A549 (cell line): ENCODE data around the gene TPO. TPM values are rescaled to one million over a fixed set of nuclear protein-coding genes. Genes with fewer than 3 reads are reported as not detected.

Experiments used
- ATAC-seq, 2 experiments: fragments of 200-7000 bp in 1 of 2; fragments of >200 bp in 1 of 2; cut with Nextera tagmentation in 1 of 2; cut with Tn5 transposase in 1 of 2; 3 replicates each; pipeline versions ENCODE4 v1.8.0 to v1.9.1; 2018 to 2020; ENCODE audit warnings: mild to moderate bottlenecking in 1 of 2, moderate library complexity in 1 of 2
- CTCF ChIA-PET: fragments of 300-600 bp; sonication (Branson Sonifier 250); formaldehyde crosslinking; extraction: SDS; loops from one replicate; lab custom pipeline; 2021; ENCODE audit warnings: antibody characterized with exemption, inconsistent platforms; lab: Yijun Ruan, JAX
- POLR2A ChIA-PET: fragments of 350-600 bp; formaldehyde crosslinking; extraction: SDS; loops from one replicate; lab custom pipeline; 2021; ENCODE audit warnings: antibody characterized with exemption, inconsistent platforms; lab: Yijun Ruan, JAX
- DNase-seq, 2 experiments: peaks; one replicate each; pipeline versions ENCODE4 v3.0.0 to v3.0.0-alpha.2; 2011 to 2016; ENCODE audit warnings: low read depth in 1 of 2, low spot score in 1 of 2
- FAIRE-seq: peaks from 2 replicates; lab custom pipeline; 2011; peaks lifted over from hg19 to GRCh38; lab: Jason Lieb, UNC
- H3K27ac ChIP-seq, 2 experiments: fragments of >200 bp; sonication (Bioruptor Twin); formaldehyde crosslinking; 3 replicates each; pipeline ENCODE4 v1.5.1; 2016 to 2017
- H3K4me1 ChIP-seq: fragments of >200 bp; sonication (Bioruptor Twin); formaldehyde crosslinking; 3 replicates; pipeline ENCODE4 v1.6.1; 2016
- H3K4me2 ChIP-seq: fragments of >200 bp; sonication (Bioruptor Twin); formaldehyde crosslinking; 3 replicates; pipeline ENCODE4 v1.6.1; 2016
- H3K4me3 ChIP-seq: fragments of >200 bp; sonication (Bioruptor Twin); formaldehyde crosslinking; 3 replicates; pipeline ENCODE4 v1.5.1; 2016
- H3K9me3 ChIP-seq: fragments of >200 bp; sonication (Bioruptor Twin); formaldehyde crosslinking; 3 replicates; pipeline ENCODE4 v1.6.1; 2016
- CHD4 ChIP-seq: fragments of 200-600 bp; sonication (generic); IDR thresholded peaks from 2 replicates; pipeline ENCODE4 v1.6.1; 2016; ENCODE audit warnings: antibody characterized with exemption, mild to moderate bottlenecking, borderline replicate concordance
- EHMT2 ChIP-seq: fragments of 200-600 bp; sonication (generic); IDR thresholded peaks from 2 replicates; pipeline ENCODE4 v1.6.1; 2016; ENCODE audit warnings: antibody characterized with exemption, low read depth, mild to moderate bottlenecking, moderate library complexity
- ELK1 ChIP-seq: fragments of 150-350 bp; IDR thresholded peaks from 2 replicates; pipeline ENCODE4 v1.6.1; 2014; ENCODE audit warnings: low read depth, mild to moderate bottlenecking, low read length
- FOSB ChIP-seq: fragments of 250-450 bp; sonication (Bioruptor Pico); IDR thresholded peaks from 2 replicates; pipeline ENCODE4 v1.5.0; 2020; ENCODE audit warnings: mild to moderate bottlenecking, moderate library complexity
- FOXS1 ChIP-seq: fragments of 250-450 bp; sonication (Bioruptor Pico); IDR thresholded peaks from 2 replicates; pipeline ENCODE4 v1.5.0; 2020; ENCODE audit warnings: mild to moderate bottlenecking, moderate library complexity
- HDAC2 ChIP-seq: fragments of 200-600 bp; sonication (generic); IDR thresholded peaks from 2 replicates; pipeline ENCODE4 v1.6.1; 2016
- HES2 ChIP-seq: fragments of >200 bp; sonication (Bioruptor Twin); formaldehyde crosslinking; IDR thresholded peaks from 2 replicates; pipeline ENCODE4 v1.6.1; 2016
- HMGXB4 ChIP-seq: fragments of 250-450 bp; sonication (Bioruptor Pico); IDR thresholded peaks from 2 replicates; pipeline ENCODE4 v1.5.0; 2021; ENCODE audit warnings: mild to moderate bottlenecking, moderate library complexity, borderline replicate concordance
- JUN ChIP-seq, 2 experiments: fragments of >200 bp; sonication (Bioruptor Twin); formaldehyde crosslinking; IDR thresholded peaks; 2 replicates in 1 of 2; 3 replicates in 1 of 2; pipeline ENCODE4 v1.6.1; 2016 to 2017
- JUNB ChIP-seq: fragments of >200 bp; sonication (Bioruptor Twin); formaldehyde crosslinking; IDR thresholded peaks from 2 replicates; pipeline ENCODE4 v1.6.1; 2016
- KDM1A ChIP-seq: fragments of 200-600 bp; sonication (generic); IDR thresholded peaks from 2 replicates; pipeline ENCODE4 v1.6.1; 2016; ENCODE audit warnings: low read depth, mild to moderate bottlenecking
- KDM5A ChIP-seq: fragments of 200-600 bp; sonication (generic); IDR thresholded peaks from 2 replicates; pipeline ENCODE4 v1.6.1; 2016; ENCODE audit warnings: antibody characterized with exemption, mild to moderate bottlenecking
- MAX ChIP-seq: IDR thresholded peaks from 2 replicates; pipeline ENCODE4 v1.6.1; 2012
- POLR2A ChIP-seq: IDR thresholded peaks from 2 replicates; pipeline ENCODE4 v1.6.1; 2012; ENCODE audit warnings: mild to moderate bottlenecking, low read length
- RAD21 ChIP-seq, 2 experiments: fragments of >200 bp in 1 of 2; sonication (Bioruptor Twin) in 1 of 2; formaldehyde crosslinking in 1 of 2; IDR thresholded peaks in 1 of 2; conservative IDR thresholded peaks in 1 of 2; 2 replicates in 1 of 2; 3 replicates in 1 of 2; pipeline ENCODE4 v1.6.1; 2012 to 2018; ENCODE audit warnings: inconsistent platforms in 1 of 2
- RARB ChIP-seq: fragments of 250-450 bp; sonication (Bioruptor Pico); IDR thresholded peaks from 2 replicates; pipeline ENCODE4 v1.8.0; 2021; ENCODE audit warnings: mild to moderate bottlenecking, moderate library complexity
- REST ChIP-seq: fragments of 200-600 bp; sonication (generic); IDR thresholded peaks from 2 replicates; pipeline ENCODE4 v1.6.1; 2016; ENCODE audit warnings: antibody characterized with exemption, mild to moderate bottlenecking, moderate library complexity
- RNF2 ChIP-seq: fragments of 200-600 bp; sonication (generic); IDR thresholded peaks from 2 replicates; pipeline ENCODE4 v1.6.1; 2016; ENCODE audit warnings: low read depth, mild to moderate bottlenecking, antibody characterized with exemption, moderate library complexity, borderline replicate concordance
- SREBF2 ChIP-seq: fragments of 450-650 bp; IDR thresholded peaks from 2 replicates; pipeline ENCODE4 v1.6.1; 2014; ENCODE audit warnings: mild to moderate bottlenecking, moderate library complexity
- TFCP2L1 ChIP-seq: fragments of 250-450 bp; sonication (Bioruptor Pico); IDR thresholded peaks from 2 replicates; pipeline ENCODE4 v1.5.0; 2021; ENCODE audit warnings: mild to moderate bottlenecking
- TP53 ChIP-seq: fragments of 250-450 bp; sonication (Bioruptor Pico); IDR thresholded peaks from 2 replicates; pipeline ENCODE4 v1.5.0; 2021; ENCODE audit warnings: mild to moderate bottlenecking, moderate library complexity
- USF2 ChIP-seq: fragments of 450-650 bp; IDR thresholded peaks from 2 replicates; pipeline ENCODE4 v1.6.1; 2014; ENCODE audit warnings: antibody characterized with exemption
- ZC3H11A ChIP-seq: fragments of 450-650 bp; IDR thresholded peaks from 2 replicates; pipeline ENCODE4 v1.6.1; 2014; ENCODE audit warnings: antibody characterized with exemption, mild to moderate bottlenecking
- ZNF302 ChIP-seq: fragments of 250-450 bp; sonication (Bioruptor Pico); IDR thresholded peaks from 2 replicates; pipeline ENCODE4 v1.9.0; 2021; ENCODE audit warnings: inconsistent platforms, mild to moderate bottlenecking, moderate library complexity
- WGBS: methylation state at CpG from one replicate; pipeline ENCODE4 v1.1.6; 2017; ENCODE audit errors: missing lambda C conversion rate; 5-methylcytosine and 5-hydroxymethylcytosine counted together
- polyA plus RNA-seq, 4 experiments: library from polyadenylated mRNA; depleted of rRNA in 3 of 4; stranded (reverse); fragments of >200 nt; fragmentation: RNase III in 1 of 4; extraction: RNeasy Plus Mini Kit Qiagen cat#74134 plus additional on column Dnase treatment in 1 of 4; gene quantifications; 2 replicates in 3 of 4; 3 replicates in 1 of 4; pipeline ENCODE4 v1.2.3, GENCODE V29; 2011 to 2017

TPO gene
- polyA plus RNA-seq, 2 of the 4 experiments (the other 2 are of a cell fraction): 0.05 TPM; not detected in 1

DNA sequence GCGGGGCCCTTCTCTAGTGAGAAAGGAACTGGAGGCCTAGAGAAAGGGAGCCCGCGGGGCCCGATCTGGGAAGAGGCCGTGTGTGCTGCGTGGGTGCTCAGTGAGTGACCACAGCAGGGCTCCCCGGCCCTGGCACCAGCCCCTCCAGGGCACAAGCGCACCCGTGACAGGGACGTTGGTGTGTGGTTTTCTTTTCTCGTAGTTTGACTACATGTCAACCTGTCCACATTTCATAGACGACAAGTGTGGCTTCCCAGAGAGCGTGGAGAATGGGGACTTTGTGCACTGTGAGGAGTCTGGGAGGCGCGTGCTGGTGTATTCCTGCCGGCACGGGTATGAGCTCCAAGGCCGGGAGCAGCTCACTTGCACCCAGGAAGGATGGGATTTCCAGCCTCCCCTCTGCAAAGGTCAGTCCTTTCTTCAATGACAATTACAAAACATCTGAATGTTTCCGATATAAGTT is 83.1 kb downstream of the TPO start:
- FAIRE-seq: no peak
- POLR2A ChIA-PET: no interaction called here
- H3K4me3 ChIP-seq: no peak overlapping the region
- no peak overlapping the region for H3K27ac ChIP-seq
- WGBS: 52% methylated on average over 13 of the region's 19 CpGs
- no peak for DNase-seq
- CTCF ChIA-PET: interaction anchor here (1.1 kb wide), 1 partner anchor 9 kb away, joined by 3 read pairs; no protein-coding TSS in a partner anchor
- no peak overlapping the region for H3K4me2 ChIP-seq
- TF ChIP-seq TP53 (CRISPR knock-in tag): no peak
- no peak for TF ChIP-seq POLR2A
- TF ChIP-seq RNF2: no peak
- TF ChIP-seq FOXS1 (CRISPR knock-in tag): no peak
- no peak for TF ChIP-seq ZC3H11A
- no peak for TF ChIP-seq RARB (CRISPR knock-in tag)
- TF ChIP-seq HMGXB4 (CRISPR knock-in tag): no peak
- TF ChIP-seq FOSB (CRISPR knock-in tag): no peak
- no peak for TF ChIP-seq EHMT2
- TF ChIP-seq TFCP2L1 (CRISPR knock-in tag): no peak
- no peak for TF ChIP-seq CHD4
- no peak for ATAC-seq
- no peaks in the 10 kb centered on the region for H3K4me1 ChIP-seq
- H3K9me3 ChIP-seq: no peaks in the 10 kb centered on the region

DNA sequence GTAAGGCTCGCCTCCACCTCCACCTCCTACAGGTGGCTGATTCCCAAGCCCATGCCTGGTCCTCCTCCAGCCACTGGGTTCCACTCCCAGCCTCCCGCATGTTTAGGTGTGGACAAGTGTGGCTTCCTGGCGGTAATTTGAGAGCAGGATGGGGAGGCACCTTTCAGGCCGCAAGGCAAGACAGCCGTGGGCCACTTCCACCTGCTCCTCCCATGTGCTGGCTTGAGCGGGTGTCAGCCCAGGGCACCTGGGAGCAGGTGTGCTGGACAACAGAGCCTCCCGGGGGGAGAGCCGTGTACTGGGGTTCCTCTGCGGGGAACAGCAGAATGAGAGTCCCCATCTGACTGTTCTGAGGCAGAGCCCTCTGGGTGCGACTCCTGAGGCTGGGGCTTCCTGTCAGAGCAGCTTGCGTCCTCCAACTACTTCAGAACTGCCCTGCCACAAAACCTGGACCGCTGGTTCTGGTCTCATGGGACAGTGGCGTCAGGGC is 83.9 kb downstream of the TPO start:
- 45% methylated on average over 12 of the region's 13 CpGs for WGBS
- TF ChIP-seq ZC3H11A (no peak), EHMT2 (no peak), HMGXB4 (CRISPR knock-in tag) (no peak), RAD21 (conservative IDR thresholded peaks at IDR 0.05 in 1 of 2, IDR thresholded peaks at IDR 0.05 in 1 of 2) (no peak), USF2 (no peak), POLR2A (no peak), JUNB (no peak), ELK1 (no peak), MAX (no peak), CHD4 (no peak), FOSB (CRISPR knock-in tag) (no peak), HDAC2 (no peak), KDM5A (no peak), SREBF2 (no peak), ZNF302 (CRISPR knock-in tag) (no peak), HES2 (no peak), RNF2 (no peak), KDM1A (no peak), REST (no peak), JUN (IDR thresholded peaks at IDR 0.05) (no peak)
- ATAC-seq: no peak
- POLR2A ChIA-PET: no interaction called here
- Histone ChIP-seq H3K27ac (no peak overlapping the region), H3K9me3 (no peaks in the 10 kb centered on the region), H3K4me3 (no peak overlapping the region), H3K4me1 (no peaks in the 10 kb centered on the region), H3K4me2 (no peak overlapping the region)
- no peak for FAIRE-seq
- no peak for DNase-seq
- CTCF ChIA-PET: no interaction called here
